Gastroesophageal sphincter (tissue), 4 donors: ENCODE data around the gene UVRAG. TPM values are rescaled to one million over a fixed set of nuclear protein-coding genes. Genes with fewer than 3 reads are reported as not detected.

Source experiments
- ATAC-seq: fragments of 150-250 bp; one replicate; pipeline ENCODE4 v1.9.1; 2016; ENCODE audit warnings: mild to moderate bottlenecking, moderate library complexity
- H3K27ac ChIP-seq, 4 donors: fragments of 200-600 bp; sonication (generic) in 3 of 4; 1 replicate in 3 of 4; 2 replicates in 1 of 4; pipeline ENCODE4 v1.5.1; 2016 to 2019
- H3K27me3 ChIP-seq: fragments of 200-600 bp; sonication (generic); one replicate; pipeline ENCODE4 v1.5.1; 2019
- H3K36me3 ChIP-seq, 2 donors: fragments of 200-600 bp; sonication (generic); one replicate each; pipeline ENCODE4 v1.5.1; 2019; ENCODE audit warnings: control low read depth in 1 of 2
- H3K4me1 ChIP-seq, 3 donors: fragments of 200-600 bp; sonication (generic); 1 replicate in 2 of 3; 2 replicates in 1 of 3; pipeline ENCODE4 v1.5.1; 2016 to 2019; ENCODE audit warnings: control low read depth in 2 of 3
- H3K4me3 ChIP-seq, 2 donors: fragments of 200-600 bp; sonication (generic); one replicate each; pipeline ENCODE4 v1.5.1; 2019; ENCODE audit warnings: mild to moderate bottlenecking in 1 of 2, moderate library complexity in 1 of 2
- H3K9me3 ChIP-seq, 3 donors: fragments of 200-600 bp; sonication (generic); one replicate each; pipeline ENCODE4 v1.5.1; 2017 to 2019; ENCODE audit warnings: control low read depth in 2 of 3
- CTCF ChIP-seq, 4 experiments: fragments of 200-600 bp in 2 of 4; fragments of 450-650 bp in 2 of 4; sonication (generic) in 1 of 4; IDR thresholded peaks; one replicate each; pipeline ENCODE4 v1.5.1; 2017 to 2019; ENCODE audit warnings: antibody characterized with exemption in 4 of 4, mild to moderate bottlenecking in 2 of 4, moderate library complexity in 2 of 4
- EP300 ChIP-seq: sonication (generic); formaldehyde crosslinking; IDR thresholded peaks from one replicate; pipeline ENCODE4 v1.6.1; 2017; ENCODE audit warnings: antibody characterized with exemption, mild to moderate bottlenecking
- POLR2A ChIP-seq, 2 donors: fragments of 450-650 bp; IDR thresholded peaks; one replicate each; pipeline ENCODE4 v1.6.1; 2017; ENCODE audit warnings: antibody characterized with exemption in 2 of 2, mild to moderate bottlenecking in 2 of 2, moderate library complexity in 1 of 2
- POLR2AphosphoS5 ChIP-seq: sonication (generic); formaldehyde crosslinking; IDR thresholded peaks from one replicate; pipeline ENCODE4 v1.6.1; 2017; ENCODE audit warnings: antibody characterized with exemption
- WGBS, 2 donors: methylation state at CpG; one replicate each; pipeline ENCODE4 v1.1.5; 2018; ENCODE audit warnings: low coverage in 1 of 2; 5-methylcytosine and 5-hydroxymethylcytosine counted together
- total RNA-seq, 4 donors: library from RNA; depleted of rRNA; stranded (reverse); fragments of >200 nt; gene quantifications; one replicate each; pipeline ENCODE4 v1.1.0, GENCODE V29; 2016

UVRAG gene
- total RNA-seq, 4 donors from 2014 or later: 28.1 to 50.1 (median 34.7) TPM

- Histone ChIP-seq H3K4me1 (no peaks in the 10 kb centered on the region), H3K27me3 (no peaks in the 10 kb centered on the region), H3K4me3 (no peak overlapping the region), H3K27ac (no peak overlapping the region), H3K9me3 (no peaks in the 10 kb centered on the region), H3K36me3 (no peaks in the 10 kb centered on the region)
- no CpG with 5 or more reads among the region's 3 CpGs for WGBS, 2 donors
- TF ChIP-seq CTCF (IDR thresholded peaks at IDR 0.05) (no peak), POLR2AphosphoS5 (no peak), EP300 (no peak), POLR2A (IDR thresholded peaks at IDR 0.05) (no peak)
- no peak for ATAC-seq
Measured at GRCh38 chr11:75789521-75789920, 25.5 kb upstream of the UVRAG start.

- ATAC-seq: no peak
- H3K36me3 ChIP-seq: no peaks in the 10 kb centered on the region
- H3K4me3 ChIP-seq: no peak overlapping the region
- H3K4me1 ChIP-seq: no peaks in the 10 kb centered on the region
- no peak overlapping the region for H3K27ac ChIP-seq
- no peak for TF ChIP-seq CTCF (IDR thresholded peaks at IDR 0.05)
- no peak for TF ChIP-seq EP300
- TF ChIP-seq POLR2AphosphoS5: no peak
- no peak for TF ChIP-seq POLR2A (IDR thresholded peaks at IDR 0.05)
- no peaks in the 10 kb centered on the region for H3K9me3 ChIP-seq
- H3K27me3 ChIP-seq: no peaks in the 10 kb centered on the region
- 100% methylated on average over 1 of the region's 2 CpGs; no CpG with 5 or more reads in 1 of the 2 donors for WGBS, 2 donors
Measured at GRCh38 chr11:75790986-75791385, 24.0 kb upstream of the UVRAG start.

GRCh38 chr11:75792127-75792731 is 22.8 kb upstream of the UVRAG start:
- Histone ChIP-seq H3K36me3 (no peaks in the 10 kb centered on the region), H3K4me1 (no peaks in the 10 kb centered on the region), H3K4me3 (no peak overlapping the region), H3K27ac (no peak overlapping the region), H3K9me3 (no peaks in the 10 kb centered on the region), H3K27me3 (no peaks in the 10 kb centered on the region)
- 100% methylated on average over 2 to 3 of the region's 6 CpGs for WGBS, 2 donors
- no peak for ATAC-seq
- no peak for TF ChIP-seq EP300
- no peak for TF ChIP-seq POLR2AphosphoS5
- TF ChIP-seq POLR2A (IDR thresholded peaks at IDR 0.05): no peak
- no peak for TF ChIP-seq CTCF (IDR thresholded peaks at IDR 0.05)

- Histone ChIP-seq H3K27me3 (no peaks in the 10 kb centered on the region), H3K36me3 (no peaks in the 10 kb centered on the region), H3K4me3 (no peak overlapping the region), H3K4me1 (no peaks in the 10 kb centered on the region), H3K27ac (no peak overlapping the region), H3K9me3 (no peaks in the 10 kb centered on the region)
- 76% methylated on average over 9 of the region's 12 CpGs; no CpG with 5 or more reads in 1 of the 2 donors for WGBS, 2 donors
- no peak for ATAC-seq
- TF ChIP-seq POLR2AphosphoS5: no peak
- no peak for TF ChIP-seq EP300
- TF ChIP-seq POLR2A (IDR thresholded peaks at IDR 0.05): no peak
- TF ChIP-seq CTCF (IDR thresholded peaks at IDR 0.05): no peak
Measured at GRCh38 chr11:75792997-75793800, 21.8 kb upstream of the UVRAG start.

GRCh38 chr11:75793966-75794365 is 21.0 kb upstream of the UVRAG start:
- H3K27ac ChIP-seq: no peak overlapping the region
- WGBS, 2 donors: 50% methylated on average over 1 of the region's 2 CpGs; no CpG with 5 or more reads in 1 of the 2 donors
- no peaks in the 10 kb centered on the region for H3K27me3 ChIP-seq
- no peak for ATAC-seq
- H3K36me3 ChIP-seq: no peaks in the 10 kb centered on the region
- no peak overlapping the region for H3K4me3 ChIP-seq
- no peak for TF ChIP-seq CTCF (IDR thresholded peaks at IDR 0.05)
- no peak for TF ChIP-seq POLR2AphosphoS5
- no peak for TF ChIP-seq POLR2A (IDR thresholded peaks at IDR 0.05)
- no peak for TF ChIP-seq EP300
- H3K4me1 ChIP-seq: no peaks in the 10 kb centered on the region
- H3K9me3 ChIP-seq: no peaks in the 10 kb centered on the region
